ENCODE data around the gene SYT14.
"Not testable (repeated sequence)": the region's sequence is repeated elsewhere in the genome, so short reads cannot be mapped to it uniquely, and the experiment has no call there.

SYT14 gene

DNA sequence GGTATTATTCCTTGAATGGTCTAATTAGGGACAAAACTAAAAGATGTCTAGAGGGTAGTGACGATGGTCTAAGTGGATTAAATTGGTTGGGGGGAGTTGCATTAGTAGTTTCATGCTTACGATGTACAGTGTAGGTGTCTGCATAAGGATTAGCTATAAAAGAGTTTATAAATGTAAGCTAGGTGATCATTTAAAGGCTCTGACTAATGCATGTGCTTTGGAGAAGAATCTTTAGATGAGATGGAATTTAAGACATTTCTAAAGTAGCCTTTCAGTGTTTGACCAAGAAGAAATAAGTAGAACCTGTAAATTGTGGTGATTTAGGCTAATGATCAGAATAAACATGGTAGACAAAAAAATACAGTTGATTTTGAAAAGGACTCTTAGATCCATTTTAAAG, 7.4 kb downstream of the SYT14 start:
- DNase-seq = no peak

DNA sequence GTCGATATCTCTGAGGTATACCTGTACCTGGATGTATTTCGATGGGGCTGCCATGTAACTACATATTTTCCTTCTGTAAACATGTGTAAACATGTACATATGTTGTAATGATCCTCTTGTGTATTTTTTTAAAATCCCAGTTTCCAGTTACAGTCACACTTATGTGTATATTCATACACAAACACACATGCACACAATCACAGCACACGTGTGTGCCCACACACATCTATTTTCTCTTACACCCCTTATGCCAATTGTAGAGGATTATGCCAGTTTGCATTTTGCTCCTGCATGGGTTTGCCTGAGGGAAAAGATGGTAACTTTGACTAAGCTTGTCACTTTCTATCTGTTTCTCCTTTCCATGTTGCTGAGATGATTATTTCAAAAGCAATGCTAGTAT, 10.1 kb downstream of the SYT14 start:
- DNase-seq = no peak

- no peak for DNase-seq
These were observed 18.1 kb downstream of the SYT14 start for GRCh38 chr1:209956116-209956515.

- no peak for DNase-seq
These were observed 21.6 kb downstream of the SYT14 start for GRCh38 chr1:209959623-209960022.

- DNase-seq = no peak
These were observed 22.9 kb downstream of the SYT14 start for GRCh38 chr1:209960926-209961325.

DNA sequence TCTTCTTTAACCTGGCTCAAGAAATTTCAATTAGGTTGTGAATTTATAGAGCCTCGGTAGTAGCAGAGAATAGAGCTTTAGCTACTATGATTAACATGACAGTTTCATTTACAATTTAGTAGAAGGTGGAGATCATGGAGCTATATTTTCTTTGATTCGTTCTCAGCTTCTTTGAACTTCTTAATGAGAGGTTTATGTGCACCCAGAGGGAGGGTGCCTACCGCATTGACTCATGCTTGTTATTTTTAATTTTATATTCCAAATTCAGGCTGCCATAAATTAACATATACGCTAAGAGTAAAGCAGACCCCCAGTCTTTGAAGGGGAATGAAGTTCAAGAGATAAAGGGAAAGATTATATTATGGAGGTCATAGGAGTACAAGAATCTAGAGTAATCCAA, 24.4 kb downstream of the SYT14 start:
- no peak for DNase-seq

DNA sequence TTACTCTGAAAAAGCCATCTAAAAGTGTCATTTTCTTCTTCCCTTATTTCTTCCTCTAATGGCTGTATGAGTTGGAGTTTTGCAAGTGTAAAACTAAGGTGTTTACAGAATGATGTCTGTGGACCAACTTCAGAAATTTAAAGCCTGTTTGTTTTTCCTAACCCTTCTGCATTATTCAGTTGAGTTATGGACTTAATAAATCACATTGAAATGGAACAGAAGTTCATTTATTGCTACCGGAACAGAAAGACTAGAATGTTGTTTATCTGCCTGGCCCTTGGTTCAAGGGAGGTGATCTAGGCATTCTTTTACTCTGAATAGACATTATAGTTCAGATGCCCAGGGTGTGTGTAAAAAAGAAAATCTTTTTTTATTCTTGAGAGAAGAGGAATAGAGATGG, 24.8 kb downstream of the SYT14 start:
- no peak for DNase-seq

- DNase-seq = no peak
These were observed 28.0 kb downstream of the SYT14 start for GRCh38 chr1:209965996-209966395.

- not testable (repeated sequence) for DNase-seq
These were observed 40.7 kb downstream of the SYT14 start for GRCh38 chr1:209978721-209979120.

GRCh38 chr1:209983953-209984352, 45.9 kb downstream of the SYT14 start:
- no peak for DNase-seq

GRCh38 chr1:209985002-209985401, 47.0 kb downstream of the SYT14 start:
- DNase-seq = no peak

DNA sequence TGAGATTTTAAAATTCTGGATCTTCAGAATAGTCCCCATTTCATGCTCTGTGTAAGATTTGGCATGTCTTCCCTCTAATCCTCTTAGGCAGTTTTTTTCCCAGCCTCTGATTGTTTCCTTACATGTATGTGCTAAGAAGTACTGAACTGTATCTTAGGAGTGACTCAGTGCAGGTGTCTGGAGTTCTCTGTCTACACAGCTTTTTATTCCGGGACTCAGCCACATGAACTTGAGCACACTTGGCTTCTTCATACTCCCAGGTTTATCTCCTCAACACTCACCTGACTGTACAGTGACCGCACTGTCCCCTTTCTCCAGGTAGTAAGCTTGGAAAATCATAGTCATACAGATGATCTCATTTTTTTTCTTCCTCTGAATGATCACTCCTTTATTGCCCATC, 50.7 kb downstream of the SYT14 start:
- DNase-seq = no peak

GRCh38 chr1:209989525-209989924, 51.5 kb downstream of the SYT14 start:
- no peak for DNase-seq

DNA sequence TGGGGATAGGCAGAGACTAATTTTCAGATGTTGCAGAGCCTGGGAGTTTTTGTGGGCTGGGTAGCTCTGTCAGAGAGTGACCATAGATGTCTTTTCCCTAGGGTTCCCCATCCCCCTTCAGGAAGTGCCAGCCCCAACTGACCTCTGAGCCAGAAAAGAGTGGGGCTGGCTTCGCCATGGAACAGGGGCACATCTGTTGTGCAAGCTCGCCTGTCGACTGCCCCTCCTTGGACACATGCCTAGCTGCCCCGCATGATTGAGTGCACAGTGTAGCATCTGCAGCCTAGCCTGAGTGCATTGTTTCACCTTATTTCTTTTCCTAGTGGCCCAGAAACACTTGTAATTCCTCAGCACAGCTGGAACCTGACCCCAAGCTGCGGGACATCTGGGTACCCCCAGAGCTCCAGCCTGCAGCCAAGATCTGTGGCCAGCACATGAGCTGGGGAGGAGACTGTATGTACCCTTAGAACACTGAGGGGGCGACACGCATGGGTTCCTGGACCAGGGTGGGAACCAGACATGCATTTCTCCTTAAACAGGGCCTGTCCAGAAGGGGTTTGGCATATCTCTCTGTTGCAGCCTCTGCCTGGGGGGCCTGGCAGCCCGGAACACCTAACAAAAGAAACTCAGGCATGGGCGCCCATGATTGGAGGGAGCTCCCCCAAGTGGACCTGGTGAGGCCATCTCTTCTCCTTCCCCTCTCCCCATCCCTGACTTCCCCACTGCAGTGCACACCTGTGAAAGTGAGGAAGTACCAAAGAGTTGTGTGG, 55.2 kb downstream of the SYT14 start:
- no peak for DNase-seq

GRCh38 chr1:209996348-209996747, 58.3 kb downstream of the SYT14 start:
- DNase-seq = no peak

DNA sequence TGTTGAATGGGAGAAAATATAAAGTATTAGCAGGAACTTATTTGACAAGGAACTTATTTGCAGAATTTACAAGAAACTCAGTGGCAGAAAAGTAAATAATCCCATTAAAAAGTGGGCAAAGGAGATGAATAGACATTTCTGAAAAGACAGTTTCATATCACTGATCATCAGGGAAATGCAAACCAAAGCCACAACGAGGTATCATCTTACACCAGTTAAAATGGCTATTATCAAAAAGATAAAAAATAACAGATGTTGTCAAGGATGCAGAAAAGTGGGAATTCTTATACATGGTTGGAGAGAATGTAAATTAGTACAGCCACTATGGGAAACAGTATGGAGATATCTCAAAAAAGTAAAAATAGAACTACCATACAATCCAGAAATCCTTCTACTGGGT, 61.0 kb downstream of the SYT14 start:
- no peak for DNase-seq

DNA sequence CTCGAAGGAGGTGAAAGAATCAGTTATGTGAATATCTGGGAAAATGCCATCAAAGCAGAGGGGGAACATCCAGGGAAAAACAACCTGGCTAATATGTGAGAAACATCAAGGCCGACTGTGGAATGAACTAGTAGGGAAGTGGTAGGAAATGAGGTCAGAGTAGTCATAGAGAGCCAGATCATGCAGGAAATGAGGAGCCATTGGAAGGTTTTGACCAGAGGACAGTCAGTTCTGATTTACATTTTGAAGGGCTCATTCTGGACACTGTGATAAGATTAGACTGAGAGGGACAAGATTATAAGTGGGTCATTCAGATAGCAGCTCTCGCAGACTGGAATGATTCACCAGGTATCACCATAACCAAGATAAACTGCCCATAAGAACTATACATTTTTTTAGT, 63.7 kb downstream of the SYT14 start:
- DNase-seq = no peak

- no peak for DNase-seq
These were observed 65.5 kb downstream of the SYT14 start for GRCh38 chr1:210003501-210003900.

DNA sequence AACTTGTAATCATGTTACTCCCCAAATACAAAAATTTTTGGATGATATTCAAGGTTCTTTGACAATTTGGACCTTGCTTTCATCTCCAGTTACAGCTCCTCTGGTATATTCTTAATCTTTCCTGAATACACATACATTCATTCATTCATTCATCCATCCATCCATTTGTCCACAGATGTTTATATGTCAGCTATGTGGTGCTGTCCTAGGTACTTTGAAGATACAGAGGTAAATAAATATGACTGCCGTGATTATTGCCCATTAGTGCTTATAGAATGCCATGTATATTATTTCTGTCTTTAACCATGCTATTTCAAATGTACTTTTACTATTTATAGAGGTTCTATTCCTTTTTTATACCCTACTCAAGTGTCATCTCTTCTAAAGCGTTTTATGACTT, 72.1 kb downstream of the SYT14 start:
- DNase-seq = no peak

DNA sequence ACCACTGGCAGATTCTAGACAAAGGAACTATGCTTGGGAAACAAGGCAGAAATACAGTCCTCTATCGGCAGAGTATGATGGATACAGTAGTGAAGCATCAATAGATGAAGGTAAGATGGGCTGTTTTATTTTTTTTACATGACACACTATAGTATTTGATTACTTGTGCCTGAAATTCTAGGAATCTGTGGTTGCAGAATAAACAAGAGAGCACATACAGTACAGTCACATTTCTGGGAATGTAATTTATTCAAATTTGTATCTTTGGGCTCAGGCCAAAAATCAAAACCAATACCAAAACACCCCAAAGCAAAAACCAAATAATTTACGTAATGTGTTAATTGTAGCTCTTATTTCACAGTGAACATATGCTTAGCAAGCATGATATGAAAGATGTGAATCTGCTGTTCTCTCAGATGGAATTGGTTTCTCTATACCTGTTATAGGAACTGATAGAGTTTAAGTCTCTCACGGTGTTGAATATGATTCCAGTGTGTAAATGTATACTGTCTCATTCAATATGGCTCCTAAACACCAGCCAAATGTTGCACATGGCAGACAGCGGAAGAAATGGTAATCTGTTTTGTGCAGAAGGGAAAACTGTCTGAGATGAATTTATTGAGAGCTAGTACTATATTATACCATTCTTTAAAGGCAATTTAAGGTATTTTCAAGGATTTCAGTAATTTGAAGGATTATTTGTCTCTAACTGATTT, 83.3 kb downstream of the SYT14 start:
- DNase-seq = no peak

GRCh38 chr1:210022044-210022443, 84.0 kb downstream of the SYT14 start:
- no peak for DNase-seq

- no peak for DNase-seq
These were observed 86.3 kb downstream of the SYT14 start for GRCh38 chr1:210024282-210024681.

DNA sequence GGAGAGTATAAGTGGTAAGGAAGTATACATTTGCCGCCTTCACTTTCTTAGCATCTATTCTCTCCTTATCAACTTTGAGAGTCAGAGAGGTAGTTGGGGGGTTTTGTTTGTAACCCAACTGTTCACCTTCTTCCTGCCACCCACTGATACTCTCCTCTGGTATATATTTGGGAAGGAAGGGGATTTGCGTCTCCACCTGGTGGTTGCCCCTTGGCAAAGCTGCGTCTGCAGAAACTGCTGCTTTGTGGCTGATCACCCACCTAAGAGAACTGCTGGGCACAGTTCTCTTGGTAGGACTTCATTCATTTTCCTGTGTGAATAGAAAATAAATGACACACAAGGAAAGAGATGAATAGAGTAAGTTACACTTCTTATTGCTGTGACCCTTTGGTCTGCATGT, 87.0 kb downstream of the SYT14 start:
- no peak for DNase-seq

- DNase-seq = no peak
These were observed 87.9 kb downstream of the SYT14 start for GRCh38 chr1:210025870-210026269.

- DNase-seq = no peak
These were observed 90.0 kb downstream of the SYT14 start for GRCh38 chr1:210027994-210028393.

Measured in GDM1 (cell line).